Astrocyte of the spinal cord (primary cell): ENCODE measurements around the gene GSDMA.

Experiments used
- DNase-seq: peaks from one replicate; pipeline ENCODE4 v3.0.0; 2011; ENCODE audit warnings: low read depth, low spot score
- H3K4me3 ChIP-seq: 2 replicates; pipeline ENCODE4 v1.5.1; 2011; ENCODE audit warnings: low read depth, mild to moderate bottlenecking, low read length, moderate library complexity
- in situ Hi-C: cut with HindIII; loops from 2 replicates; pipeline ENCODE4 v1.10.0; 2017; ENCODE audit warnings: low sequenced_read_pairs
- TF ChIP-seq, protein P1 (sequence below): IDR thresholded peaks from 2 replicates; pipeline ENCODE4 v1.5.1; 2012; ENCODE audit warnings: low read depth, mild to moderate bottlenecking, low read length, inconsistent platforms

The GSDMA gene

DNA sequence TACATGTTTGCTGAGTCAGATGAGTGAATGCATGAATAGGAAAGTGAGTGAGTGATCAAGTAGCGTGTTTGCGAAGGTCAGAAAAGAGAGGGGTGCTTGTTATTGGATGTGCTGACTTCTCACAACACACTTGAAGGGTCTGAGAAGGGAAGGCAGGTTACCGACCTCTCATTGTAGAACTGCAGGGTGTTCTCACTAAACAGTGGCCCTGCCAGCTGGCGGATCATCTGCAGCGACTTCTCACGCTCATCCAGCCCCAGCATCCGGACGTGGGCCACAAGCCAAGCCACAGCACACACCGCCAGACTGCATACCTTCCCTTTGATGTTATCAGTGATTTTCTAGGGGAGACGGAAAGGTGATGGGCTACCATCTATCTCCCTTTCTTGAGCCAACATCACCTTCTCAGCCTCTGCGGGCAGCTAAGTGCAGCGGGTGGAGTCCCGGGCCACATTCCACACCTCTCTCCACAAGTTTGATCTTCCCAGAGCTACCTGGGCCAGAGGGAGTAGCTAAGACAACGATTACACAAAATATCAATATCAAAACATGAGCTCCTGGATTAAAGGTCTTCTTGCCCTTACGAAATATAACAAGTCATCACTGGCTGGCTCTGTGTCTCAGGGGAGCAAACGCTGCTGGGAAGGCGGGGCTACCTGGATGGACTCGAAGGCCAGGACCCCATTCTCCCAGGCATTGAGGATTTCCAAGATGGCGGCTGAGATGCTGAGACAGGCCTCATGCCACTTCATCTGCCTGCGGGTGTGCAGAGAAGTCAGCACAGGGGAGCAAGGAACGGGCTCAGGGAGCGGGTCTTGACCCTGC is 63.4 kb downstream of the GSDMA start:
- no peak overlapping the region for H3K4me3 ChIP-seq
- in situ Hi-C loops: no loop called here
- TF ChIP-seq, protein P1, sequence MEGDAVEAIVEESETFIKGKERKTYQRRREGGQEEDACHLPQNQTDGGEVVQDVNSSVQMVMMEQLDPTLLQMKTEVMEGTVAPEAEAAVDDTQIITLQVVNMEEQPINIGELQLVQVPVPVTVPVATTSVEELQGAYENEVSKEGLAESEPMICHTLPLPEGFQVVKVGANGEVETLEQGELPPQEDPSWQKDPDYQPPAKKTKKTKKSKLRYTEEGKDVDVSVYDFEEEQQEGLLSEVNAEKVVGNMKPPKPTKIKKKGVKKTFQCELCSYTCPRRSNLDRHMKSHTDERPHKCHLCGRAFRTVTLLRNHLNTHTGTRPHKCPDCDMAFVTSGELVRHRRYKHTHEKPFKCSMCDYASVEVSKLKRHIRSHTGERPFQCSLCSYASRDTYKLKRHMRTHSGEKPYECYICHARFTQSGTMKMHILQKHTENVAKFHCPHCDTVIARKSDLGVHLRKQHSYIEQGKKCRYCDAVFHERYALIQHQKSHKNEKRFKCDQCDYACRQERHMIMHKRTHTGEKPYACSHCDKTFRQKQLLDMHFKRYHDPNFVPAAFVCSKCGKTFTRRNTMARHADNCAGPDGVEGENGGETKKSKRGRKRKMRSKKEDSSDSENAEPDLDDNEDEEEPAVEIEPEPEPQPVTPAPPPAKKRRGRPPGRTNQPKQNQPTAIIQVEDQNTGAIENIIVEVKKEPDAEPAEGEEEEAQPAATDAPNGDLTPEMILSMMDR: no peak
- peak; percentile 54 for DNase-seq

DNA sequence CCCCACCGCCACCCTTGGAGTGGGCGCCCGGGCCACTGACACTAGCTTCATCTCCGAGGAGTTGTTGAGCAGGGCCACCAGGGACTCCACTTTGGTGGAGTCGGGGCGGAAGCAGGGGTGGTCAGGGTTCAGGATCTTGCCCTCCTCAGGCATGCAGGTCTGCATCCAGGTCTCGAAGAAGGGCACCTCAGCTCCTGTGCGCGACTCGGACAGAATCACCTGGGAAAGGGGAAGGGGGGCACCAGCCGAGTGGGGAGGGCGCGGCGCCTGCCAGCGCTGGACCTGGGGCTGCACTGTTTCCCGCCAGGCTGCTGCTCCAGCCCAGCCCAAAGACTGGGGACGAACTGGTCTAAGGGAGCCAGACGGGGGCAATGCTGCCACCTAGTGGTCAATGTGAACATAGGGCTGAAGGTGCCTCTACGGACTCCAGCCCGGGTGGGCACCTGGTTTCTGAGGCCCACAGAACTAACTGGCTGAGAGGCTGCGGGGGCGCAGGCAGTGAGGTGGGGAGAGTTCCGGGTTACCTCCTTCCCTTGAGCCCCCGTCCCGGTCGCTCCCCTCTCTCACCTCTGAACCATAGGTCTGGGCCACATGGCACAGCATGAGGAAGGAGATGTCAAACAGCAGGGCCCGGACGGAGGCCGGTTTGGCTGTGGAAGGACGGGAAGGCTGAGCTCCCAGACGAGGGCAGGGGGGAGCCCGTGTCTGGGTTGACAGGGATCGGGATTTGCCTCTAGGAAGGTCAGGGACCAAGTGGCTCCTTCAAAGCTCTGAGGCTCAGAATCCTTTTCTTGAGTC is 64.2 kb downstream of the GSDMA start:
- H3K4me3 ChIP-seq: no peak overlapping the region
- TF ChIP-seq, protein P1: peak; percentile 91
- peak; percentile 71 for DNase-seq
- in situ Hi-C loops: no loop called here
